Ishikawa (cell line): ENCODE data around the gene VMAC.

Experiments used
- CEBPB ChIP-seq: IDR thresholded peaks from 2 replicates; pipeline ENCODE4 v1.6.1; 2012
- CREB1 ChIP-seq: IDR thresholded peaks from 2 replicates; pipeline ENCODE4 v1.6.1; 2012; ENCODE audit warnings: low read depth
- EGR1 ChIP-seq: IDR thresholded peaks from 2 replicates; pipeline ENCODE4 v1.6.1; 2012
- EP300 ChIP-seq: IDR thresholded peaks from 2 replicates; pipeline ENCODE4 v1.6.1; 2012; ENCODE audit warnings: borderline replicate concordance
- FOXM1 ChIP-seq: IDR thresholded peaks from 2 replicates; pipeline ENCODE4 v1.6.1; 2012; ENCODE audit warnings: low read depth, borderline replicate concordance
- NFIC ChIP-seq: IDR thresholded peaks from 2 replicates; pipeline ENCODE4 v1.6.1; 2012
- RAD21 ChIP-seq: IDR thresholded peaks from 2 replicates; pipeline ENCODE4 v1.6.1; 2012; ENCODE audit warnings: low read depth
- TAF1 ChIP-seq: IDR thresholded peaks from 2 replicates; pipeline ENCODE4 v1.6.1; 2012; ENCODE audit warnings: low read depth, mild to moderate bottlenecking
- TCF12 ChIP-seq: IDR thresholded peaks from 2 replicates; pipeline ENCODE4 v1.6.1; 2012; ENCODE audit warnings: low read depth
- TEAD4 ChIP-seq: IDR thresholded peaks from 2 replicates; pipeline ENCODE4 v1.6.1; 2012
- YY1 ChIP-seq: IDR thresholded peaks from 2 replicates; pipeline ENCODE4 v1.6.1; 2012; ENCODE audit warnings: low read depth
- ZBTB7A ChIP-seq: IDR thresholded peaks from 2 replicates; pipeline ENCODE4 v1.6.1; 2012; ENCODE audit warnings: low read depth
- TF ChIP-seq, protein P1 (sequence below): IDR thresholded peaks from 2 replicates; pipeline ENCODE4 v1.6.1; 2012
- TF ChIP-seq, protein P2 (sequence below): IDR thresholded peaks from 2 replicates; pipeline ENCODE4 v1.6.1; 2012
- TF ChIP-seq, protein P3 (sequence below): IDR thresholded peaks from 2 replicates; pipeline ENCODE4 v1.6.1; 2012; ENCODE audit warnings: low read depth, mild to moderate bottlenecking

Gene VMAC

DNA sequence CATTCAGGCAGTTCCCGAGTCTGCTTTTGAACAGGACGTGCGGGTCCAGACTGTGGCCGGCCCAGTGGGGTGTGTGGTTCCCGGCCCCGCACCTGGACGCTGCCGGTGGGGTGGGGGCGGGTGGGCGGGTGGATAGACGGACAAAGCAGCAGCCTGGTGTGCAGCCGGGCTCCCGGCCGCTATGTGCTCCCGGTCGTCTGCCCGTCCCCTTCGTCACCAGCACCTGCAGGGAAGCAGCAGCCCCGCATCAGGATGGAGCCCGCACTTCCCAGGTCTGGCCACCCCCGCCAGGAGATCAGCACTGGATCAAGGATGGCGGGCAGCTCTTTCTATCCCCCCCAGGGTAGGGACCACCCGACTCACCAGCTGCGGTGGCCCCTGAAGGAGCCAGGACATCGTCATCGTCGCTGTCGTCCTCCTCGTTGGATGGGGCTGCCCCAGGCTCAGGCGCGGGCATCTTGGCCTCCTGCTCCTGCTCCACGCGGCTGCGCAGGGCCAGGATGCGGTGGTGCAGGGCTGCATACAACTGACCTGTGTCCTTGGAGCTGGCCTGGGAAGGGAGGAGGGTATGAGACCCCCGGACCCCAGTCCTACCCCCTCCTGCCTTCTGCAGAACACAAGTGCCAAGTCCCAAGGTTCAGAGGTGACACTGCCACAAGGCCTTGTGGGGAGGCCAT, 12.9 kb downstream of the VMAC start:
- TF ChIP-seq FOXM1 (no peak), YY1 (no peak), CREB1 (no peak)

DNA sequence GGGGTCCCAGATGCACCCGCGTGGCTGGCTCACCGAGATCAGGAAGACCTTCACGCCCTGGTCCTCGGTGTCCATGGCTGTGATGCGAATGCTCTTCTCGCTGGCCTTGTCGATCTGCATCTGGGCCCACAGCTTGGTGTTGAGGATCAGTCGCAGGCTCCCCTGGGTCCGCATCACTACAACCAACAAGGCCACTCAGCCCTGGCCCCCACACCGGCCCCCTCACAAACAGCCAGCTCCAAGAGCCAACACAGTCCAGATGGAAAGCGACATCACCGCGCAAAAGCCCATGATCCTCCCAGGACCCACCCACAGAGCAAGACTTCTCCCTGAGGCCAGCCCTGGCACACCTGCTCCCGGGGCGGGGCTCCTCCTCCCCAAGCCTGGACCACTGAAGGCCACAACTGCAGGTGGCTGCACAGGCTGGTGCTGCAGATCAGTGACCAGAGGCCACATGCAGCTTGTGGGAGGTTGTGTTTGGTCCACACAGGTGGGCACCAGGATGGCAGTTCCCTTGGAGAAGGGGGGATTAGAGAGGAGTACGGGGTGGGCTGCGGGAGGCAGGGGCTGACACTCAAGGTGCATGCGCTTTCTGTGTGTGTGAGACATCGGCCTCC, 13.9 kb downstream of the VMAC start:
- TF ChIP-seq ZBTB7A (no peak), CEBPB (no peak), EGR1 (no peak), TAF1 (no peak), CREB1 (no peak), TEAD4 (no peak)

DNA sequence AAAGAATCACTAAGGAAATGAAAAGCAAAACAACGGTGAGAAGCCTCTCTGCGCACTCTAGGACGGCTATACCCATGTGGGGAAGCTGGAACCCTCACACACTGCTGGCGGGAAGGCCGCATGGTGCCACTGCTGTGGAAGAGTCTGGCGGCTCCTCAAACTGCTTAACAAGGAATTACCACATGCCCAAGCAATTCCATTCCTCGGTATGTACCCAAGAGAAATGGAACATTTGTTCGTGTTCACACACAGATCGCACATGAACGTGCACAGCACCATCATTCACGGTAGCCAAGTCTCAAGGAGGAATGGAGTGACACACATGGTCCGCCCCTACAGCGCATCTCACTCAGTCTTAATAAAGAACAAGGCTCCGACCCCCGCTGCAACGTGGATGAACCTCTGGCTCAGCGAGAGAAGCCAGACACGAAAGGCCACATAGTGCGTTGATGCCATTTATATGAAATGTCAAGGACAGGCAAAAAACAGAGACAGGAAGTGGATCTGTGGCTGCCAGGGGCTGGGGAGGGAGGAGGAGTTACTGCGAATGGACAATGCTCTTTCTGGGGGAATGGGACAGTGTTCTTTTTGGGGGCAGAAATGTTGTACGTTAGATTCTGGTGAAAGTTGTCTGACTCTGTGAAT, 17.0 kb downstream of the VMAC start:
- TF ChIP-seq RAD21 = no peak
- no peak for TF ChIP-seq TCF12
- TF ChIP-seq EGR1 = no peak
- TF ChIP-seq TEAD4 = no peak
- no peak for TF ChIP-seq CREB1
- no peak for TF ChIP-seq NFIC
- TF ChIP-seq FOXM1 = no peak
- no peak for TF ChIP-seq ZBTB7A
- TF ChIP-seq TAF1 = no peak
- TF ChIP-seq, protein P1, sequence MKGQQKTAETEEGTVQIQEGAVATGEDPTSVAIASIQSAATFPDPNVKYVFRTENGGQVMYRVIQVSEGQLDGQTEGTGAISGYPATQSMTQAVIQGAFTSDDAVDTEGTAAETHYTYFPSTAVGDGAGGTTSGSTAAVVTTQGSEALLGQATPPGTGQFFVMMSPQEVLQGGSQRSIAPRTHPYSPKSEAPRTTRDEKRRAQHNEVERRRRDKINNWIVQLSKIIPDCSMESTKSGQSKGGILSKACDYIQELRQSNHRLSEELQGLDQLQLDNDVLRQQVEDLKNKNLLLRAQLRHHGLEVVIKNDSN = no peak
- no peak for TF ChIP-seq CEBPB
- TF ChIP-seq YY1 = no peak

DNA sequence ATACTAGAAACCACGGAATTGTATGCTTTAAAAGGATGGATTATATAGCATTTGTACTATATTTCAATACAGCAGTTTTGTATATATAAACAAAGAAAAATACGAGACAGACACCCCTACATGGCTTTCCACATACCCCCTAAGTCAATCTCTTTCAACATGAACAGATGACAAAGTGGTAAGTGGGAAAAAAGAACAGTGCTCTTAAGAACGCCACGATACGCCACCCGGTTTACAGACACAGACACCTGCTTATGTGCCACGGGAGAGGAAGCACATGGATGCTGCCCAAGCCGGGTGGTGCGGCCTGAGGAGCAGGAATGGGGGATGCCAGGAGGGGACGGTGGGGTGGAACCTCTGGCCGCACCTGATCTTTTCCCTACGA, 17.5 kb downstream of the VMAC start:
- TF ChIP-seq NFIC (no peak), TEAD4 (no peak), FOXM1 (no peak), RAD21 (no peak), TCF12 (no peak), CEBPB (no peak), EGR1 (no peak), YY1 (no peak), TAF1 (no peak), CREB1 (no peak)
- TF ChIP-seq, protein P2, sequence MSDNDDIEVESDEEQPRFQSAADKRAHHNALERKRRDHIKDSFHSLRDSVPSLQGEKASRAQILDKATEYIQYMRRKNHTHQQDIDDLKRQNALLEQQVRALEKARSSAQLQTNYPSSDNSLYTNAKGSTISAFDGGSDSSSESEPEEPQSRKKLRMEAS = no peak
- TF ChIP-seq, protein P3, sequence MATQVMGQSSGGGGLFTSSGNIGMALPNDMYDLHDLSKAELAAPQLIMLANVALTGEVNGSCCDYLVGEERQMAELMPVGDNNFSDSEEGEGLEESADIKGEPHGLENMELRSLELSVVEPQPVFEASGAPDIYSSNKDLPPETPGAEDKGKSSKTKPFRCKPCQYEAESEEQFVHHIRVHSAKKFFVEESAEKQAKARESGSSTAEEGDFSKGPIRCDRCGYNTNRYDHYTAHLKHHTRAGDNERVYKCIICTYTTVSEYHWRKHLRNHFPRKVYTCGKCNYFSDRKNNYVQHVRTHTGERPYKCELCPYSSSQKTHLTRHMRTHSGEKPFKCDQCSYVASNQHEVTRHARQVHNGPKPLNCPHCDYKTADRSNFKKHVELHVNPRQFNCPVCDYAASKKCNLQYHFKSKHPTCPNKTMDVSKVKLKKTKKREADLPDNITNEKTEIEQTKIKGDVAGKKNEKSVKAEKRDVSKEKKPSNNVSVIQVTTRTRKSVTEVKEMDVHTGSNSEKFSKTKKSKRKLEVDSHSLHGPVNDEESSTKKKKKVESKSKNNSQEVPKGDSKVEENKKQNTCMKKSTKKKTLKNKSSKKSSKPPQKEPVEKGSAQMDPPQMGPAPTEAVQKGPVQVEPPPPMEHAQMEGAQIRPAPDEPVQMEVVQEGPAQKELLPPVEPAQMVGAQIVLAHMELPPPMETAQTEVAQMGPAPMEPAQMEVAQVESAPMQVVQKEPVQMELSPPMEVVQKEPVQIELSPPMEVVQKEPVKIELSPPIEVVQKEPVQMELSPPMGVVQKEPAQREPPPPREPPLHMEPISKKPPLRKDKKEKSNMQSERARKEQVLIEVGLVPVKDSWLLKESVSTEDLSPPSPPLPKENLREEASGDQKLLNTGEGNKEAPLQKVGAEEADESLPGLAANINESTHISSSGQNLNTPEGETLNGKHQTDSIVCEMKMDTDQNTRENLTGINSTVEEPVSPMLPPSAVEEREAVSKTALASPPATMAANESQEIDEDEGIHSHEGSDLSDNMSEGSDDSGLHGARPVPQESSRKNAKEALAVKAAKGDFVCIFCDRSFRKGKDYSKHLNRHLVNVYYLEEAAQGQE = no peak
- TF ChIP-seq, protein P1 = no peak

DNA sequence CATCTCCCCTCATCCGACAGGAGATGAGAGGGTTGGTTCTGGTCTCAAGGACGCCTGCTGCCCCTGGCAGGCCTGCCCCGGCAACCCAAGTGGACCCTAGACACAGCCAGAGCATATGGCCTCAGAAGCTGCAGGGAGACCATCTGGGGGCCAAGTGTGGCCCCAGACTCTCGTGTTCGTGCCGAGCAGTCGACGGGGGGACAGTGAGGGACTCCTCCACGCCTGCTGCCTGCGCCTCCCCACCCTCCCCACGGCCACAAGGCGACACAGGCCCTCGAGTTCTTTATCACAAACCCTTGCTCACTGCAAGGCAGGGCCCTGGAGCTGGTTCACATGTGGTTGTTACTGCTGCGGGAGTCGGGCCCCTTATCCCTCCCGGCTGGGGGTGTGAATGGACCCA, 18.7 kb downstream of the VMAC start:
- TF ChIP-seq TCF12 (no peak), TAF1 (no peak), ZBTB7A (no peak), YY1 (no peak), CEBPB (no peak), CREB1 (no peak), NFIC (no peak), EGR1 (no peak), TEAD4 (no peak), RAD21 (no peak), EP300 (no peak), FOXM1 (no peak)
- TF ChIP-seq, protein P2 = no peak
- TF ChIP-seq, protein P1 = no peak
- TF ChIP-seq, protein P3 = no peak
